Globus pallidus (tissue), 1 donor: Measurements from ENCODE around the gene PMEL.
"Not testable (repeated sequence)": the region's sequence is repeated elsewhere in the genome, so short reads cannot be mapped to it uniquely, and the experiment has no call there.

ENCODE experiments used
- DNase-seq: peaks from one replicate; pipeline ENCODE4 v3.0.0-alpha.2; 2015; ENCODE audit warnings: low spot score

Gene PMEL

GRCh38 chr12:55922126-55922525 lies 43.7 kb downstream of the PMEL start:
- DNase-seq, result no peak

DNA sequence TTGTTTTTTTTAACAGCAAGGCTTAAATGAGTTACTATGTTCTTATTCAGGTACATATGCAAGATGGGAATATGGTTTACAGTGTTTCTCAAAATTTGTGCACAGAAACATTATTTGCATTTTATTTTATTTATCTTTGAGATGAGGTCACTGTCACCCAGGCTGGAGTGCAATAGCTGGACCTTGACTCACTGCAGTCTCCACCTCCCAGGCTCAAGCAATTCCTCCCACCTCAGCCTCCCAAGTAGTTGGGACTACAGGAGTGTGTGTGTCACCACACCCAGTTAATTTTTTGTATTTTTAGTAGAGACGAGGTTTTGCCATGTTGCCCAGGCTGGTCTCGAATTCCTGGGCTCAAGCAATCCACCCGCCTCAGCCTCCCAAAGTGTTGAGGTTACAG lies 46.8 kb downstream of the PMEL start:
- not testable (repeated sequence) for DNase-seq

GRCh38 chr12:55915482-55915859 lies 50.4 kb downstream of the PMEL start:
- DNase-seq, result no peak

DNA sequence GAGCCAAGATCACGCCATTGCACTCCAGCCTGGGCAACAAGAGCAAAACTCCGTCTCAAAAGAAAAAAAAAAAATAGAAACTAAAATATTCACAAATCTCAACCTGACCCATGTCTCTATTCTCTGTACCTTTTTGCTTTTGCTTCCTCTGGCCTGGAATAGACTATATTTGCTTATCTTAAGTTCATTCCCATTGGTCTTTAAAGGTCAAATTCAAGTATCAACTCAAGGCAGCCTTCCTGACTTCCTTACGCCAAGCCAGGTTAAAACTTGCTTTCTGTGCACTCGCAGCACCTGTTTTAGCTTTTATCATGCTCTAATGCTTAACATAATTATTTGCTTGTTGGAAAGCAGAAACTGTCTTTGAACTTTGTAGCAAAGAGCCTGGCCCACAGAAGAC lies 52.9 kb downstream of the PMEL start:
- no peak for DNase-seq

DNA sequence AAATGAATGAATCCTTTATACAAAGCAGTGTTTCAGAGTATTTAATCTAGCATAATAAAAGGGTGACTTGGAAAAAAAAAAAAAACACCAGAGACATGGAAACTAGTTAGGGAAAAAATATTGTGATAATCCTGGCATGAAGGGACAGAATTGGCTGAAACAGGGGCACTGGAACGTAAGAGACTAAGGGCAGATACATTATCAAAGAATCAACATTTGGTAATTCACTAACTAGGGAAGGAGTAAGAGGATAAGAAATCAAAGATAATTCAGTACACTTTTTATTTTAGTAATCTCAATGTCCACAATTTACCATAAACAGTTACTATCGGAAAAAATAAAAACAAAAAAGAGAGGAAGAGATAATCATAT lies 56.3 kb downstream of the PMEL start:
- no peak for DNase-seq

DNA sequence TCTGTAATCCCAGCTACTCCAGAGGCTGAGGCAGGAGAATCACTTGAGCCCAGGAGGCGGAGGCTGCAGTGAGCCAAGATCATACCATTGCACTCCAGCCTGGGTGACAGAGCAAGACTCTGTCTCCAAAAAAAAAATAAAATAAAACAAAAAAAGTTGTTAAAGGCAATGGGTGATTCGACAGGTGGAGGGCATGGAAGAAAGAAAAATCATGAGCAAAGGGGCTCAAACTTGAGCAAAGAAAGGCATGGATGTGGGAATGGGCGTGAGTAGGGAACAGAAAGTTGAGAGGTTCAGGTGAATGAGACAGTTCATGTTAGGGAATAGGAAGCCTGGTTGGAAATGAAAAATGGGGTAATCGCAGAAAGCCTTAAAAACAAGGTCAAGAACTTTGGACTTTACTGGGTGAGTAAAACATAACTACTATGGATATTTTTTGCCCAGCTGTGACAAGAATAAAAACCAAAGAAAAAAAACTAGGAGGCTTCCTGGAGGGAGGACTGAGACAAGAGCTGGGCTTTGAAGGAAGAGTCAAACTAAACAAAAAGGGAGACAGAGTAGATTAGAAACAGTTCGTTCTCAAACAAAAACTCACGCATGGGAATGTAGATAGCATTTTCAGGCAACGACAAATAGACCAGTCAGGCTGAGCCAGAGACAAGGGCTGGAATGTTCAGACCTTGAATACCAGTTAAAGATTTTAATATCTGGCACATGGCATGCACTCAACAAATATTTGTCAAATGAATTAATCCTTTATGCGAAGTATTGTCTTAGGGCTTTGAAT lies 56.9 kb downstream of the PMEL start:
- DNase-seq, result peak; percentile 8

GRCh38 chr12:55906056-55906455 lies 59.8 kb downstream of the PMEL start:
- DNase-seq, result no peak
